LHCN-M2 (cell line): Measurements from ENCODE around the gene LGALS14. TPM values are rescaled to one million over a fixed set of nuclear protein-coding genes. Genes with fewer than 3 reads are reported as not detected.
"Not testable (repeated sequence)": the region's sequence is repeated elsewhere in the genome, so short reads cannot be mapped to it uniquely, and the experiment has no call there.

Source experiments
- DNase-seq: peaks from one replicate; pipeline ENCODE4 v3.0.0-alpha.2; 2012; ENCODE audit warnings: low read depth
- polyA plus RNA-seq: library from polyadenylated mRNA; unstranded; fragments of >200 nt; gene quantifications from one replicate; pipeline ENCODE4 v1.2.1, GENCODE V29; 2012; ENCODE audit warnings: missing spikeins
- total RNA-seq: library from RNA; depleted of rRNA; stranded (reverse); fragments of >200 nt; gene quantifications from 2 replicates; pipeline ENCODE4 v1.2.3, GENCODE V29; 2014; rRNA removed

The LGALS14 gene, protein sequence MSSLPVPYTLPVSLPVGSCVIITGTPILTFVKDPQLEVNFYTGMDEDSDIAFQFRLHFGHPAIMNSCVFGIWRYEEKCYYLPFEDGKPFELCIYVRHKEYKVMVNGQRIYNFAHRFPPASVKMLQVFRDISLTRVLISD
- total RNA-seq: not detected in 2 replicates
- polyA plus RNA-seq: not detected

DNA sequence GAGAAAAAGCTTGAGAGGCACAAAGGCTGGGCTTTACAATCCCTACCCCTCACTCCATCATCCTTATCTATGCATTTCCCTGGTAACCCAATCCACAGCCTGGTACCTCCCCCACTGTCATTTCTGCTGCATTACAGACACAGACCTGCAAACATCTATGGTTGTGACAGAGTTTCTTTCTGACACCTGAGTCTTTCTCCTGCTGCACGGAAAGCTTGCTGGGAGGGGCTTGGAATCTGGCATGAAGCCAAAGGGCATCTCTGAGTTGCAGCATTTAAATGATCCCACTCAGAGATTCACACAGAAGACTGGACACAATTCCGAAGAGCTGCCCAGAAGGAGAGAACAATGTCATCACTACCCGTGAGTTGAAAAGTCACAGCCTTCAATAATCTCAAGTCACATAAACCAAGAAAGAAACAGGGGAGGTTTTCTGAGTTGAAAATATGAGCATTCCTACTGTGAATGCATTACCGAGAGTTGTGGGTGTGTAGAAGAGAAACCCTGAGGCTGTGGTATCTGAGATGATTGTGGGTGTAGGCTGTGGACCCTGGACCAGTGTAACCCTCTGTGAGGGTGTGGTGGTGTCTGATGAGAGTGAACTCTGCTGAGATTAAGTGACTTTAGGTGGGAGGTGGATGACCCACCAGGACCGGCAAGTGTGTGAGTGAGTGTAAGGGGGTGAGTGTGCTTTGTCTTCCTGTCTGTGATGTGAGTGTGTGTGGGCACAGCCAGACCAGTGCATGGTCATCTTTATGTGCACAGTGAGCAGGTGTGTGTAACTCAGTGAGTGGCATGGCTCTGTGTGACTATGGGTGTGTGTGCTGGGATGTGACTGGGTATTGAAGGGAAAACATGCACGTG is at the start of gene LGALS14:
Gene LGALS14, plus strand, starts transcription at position 301 of the 864 bp plus-strand sequence. Its CDS starts 48 bp downstream, at position 349.
- DNase-seq: no peak

DNA sequence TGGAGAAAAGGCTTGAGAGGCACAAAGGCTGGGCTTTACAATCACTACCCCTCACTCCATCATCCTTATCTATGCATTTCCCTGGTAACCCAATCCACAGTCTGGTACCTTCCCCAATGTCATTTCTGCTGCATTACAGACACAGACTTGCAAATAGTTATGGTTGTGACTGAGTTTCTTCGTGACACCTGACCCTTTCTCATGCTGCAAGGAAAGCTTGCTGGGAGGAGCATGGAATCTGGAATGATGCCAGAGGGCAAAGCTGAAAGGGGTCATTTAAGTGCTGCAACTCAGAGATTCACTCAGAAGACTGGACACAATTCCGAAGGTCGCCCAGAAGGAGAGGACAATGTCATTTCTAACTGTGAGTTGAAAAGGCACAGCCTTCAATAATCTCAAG is 48.7 kb upstream of the LGALS14 start, which contains the start of gene LGALS16:
Gene LGALS16, plus strand, starts transcription at position 301 of the 400 bp plus-strand sequence. Its CDS starts 49 bp downstream, at position 350.
- DNase-seq: no peak

DNA sequence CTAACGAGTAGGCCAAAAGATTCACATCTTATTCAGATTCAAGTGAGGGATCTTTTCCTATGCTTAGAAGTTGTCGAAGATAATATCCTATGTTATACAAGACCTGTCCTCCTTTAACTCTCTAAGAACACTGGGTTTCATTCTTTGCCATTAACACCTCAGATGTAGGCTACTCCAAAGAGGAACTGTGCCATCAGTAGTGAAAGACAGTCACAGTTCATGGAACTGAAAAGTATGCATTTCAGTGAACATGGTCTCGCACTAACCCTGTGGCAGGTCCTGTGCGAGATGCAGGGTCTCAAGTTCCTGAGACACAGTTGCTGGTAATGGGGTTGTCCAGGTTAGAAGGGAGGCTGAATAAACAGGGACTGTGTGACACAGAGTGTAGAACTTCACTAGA is 44.5 kb upstream of the LGALS14 start:
- no peak for DNase-seq

DNA sequence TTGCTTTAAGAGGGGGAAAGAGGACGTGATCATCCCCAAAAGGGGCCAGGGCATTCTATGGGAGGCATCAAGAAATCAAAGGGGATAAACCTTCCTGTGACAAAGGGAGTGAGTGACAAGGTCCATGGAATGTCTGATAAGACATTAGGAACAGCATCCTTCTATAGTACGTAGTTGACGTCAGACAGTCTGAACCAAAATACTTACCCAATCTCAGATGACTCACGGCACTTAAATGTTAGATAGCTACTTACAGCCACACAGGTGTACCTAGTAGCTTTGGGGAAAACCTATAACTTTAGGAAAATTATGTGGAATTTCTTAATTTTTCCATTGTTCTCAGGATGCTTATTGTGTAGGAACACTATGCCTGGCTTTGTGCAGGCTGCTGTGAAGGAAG is 43.6 kb upstream of the LGALS14 start:
- no peak for DNase-seq

DNA sequence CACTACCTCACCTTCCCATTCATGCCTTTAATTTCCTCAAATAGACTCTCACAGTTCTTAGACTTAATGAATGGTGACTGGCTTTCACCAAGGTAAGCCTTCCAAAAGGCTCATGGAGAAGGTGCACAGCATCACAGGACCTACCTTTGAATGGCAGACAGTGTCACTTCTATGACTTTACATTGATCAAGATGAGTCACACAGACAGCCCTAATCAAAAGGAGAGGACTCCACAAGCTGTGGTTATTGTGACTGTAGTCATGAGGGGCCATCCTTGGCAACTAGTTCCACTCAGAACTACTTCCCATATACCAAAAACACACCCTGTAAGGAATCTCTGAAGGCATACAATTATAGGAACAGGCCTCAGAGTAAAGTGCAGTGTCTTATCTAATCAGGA is 42.7 kb upstream of the LGALS14 start:
- DNase-seq: no peak

DNA sequence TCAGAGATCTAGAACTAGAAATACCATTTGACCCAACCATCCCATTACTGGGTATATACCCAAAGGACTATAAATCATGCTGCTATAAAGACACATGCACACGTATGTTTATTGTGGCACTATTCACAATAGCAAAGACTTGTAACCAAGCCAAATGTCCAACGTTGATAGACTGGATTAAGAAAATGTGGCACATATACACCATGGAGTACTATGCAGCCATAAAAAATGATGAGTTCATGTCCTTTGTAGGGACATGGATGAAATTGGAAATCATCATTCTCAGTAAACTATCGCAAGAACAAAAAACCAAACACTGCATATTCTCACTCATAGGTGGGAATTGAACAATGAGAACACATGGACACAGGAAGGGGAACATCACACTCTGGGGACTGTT is 34.4 kb upstream of the LGALS14 start:
- not testable (repeated sequence) for DNase-seq

DNA sequence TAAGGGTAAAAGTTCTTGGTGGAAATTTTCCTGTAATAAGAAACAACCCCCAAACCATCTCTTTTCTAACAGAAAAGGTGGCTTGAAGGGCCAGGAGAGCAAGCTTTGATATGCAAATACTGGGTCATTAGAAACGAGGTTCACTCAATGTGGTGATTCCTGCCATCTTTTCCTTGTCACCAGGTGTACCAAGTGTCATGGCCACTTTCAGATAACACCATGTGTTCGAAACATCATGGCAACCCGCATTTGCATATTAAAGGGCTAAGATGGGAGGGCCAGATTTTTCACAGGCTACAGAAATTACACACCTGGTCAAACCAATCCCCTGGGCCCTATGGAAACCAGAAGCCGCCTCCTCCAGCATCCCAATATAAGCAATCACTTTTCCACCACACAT is 33.3 kb upstream of the LGALS14 start:
- no peak for DNase-seq

DNA sequence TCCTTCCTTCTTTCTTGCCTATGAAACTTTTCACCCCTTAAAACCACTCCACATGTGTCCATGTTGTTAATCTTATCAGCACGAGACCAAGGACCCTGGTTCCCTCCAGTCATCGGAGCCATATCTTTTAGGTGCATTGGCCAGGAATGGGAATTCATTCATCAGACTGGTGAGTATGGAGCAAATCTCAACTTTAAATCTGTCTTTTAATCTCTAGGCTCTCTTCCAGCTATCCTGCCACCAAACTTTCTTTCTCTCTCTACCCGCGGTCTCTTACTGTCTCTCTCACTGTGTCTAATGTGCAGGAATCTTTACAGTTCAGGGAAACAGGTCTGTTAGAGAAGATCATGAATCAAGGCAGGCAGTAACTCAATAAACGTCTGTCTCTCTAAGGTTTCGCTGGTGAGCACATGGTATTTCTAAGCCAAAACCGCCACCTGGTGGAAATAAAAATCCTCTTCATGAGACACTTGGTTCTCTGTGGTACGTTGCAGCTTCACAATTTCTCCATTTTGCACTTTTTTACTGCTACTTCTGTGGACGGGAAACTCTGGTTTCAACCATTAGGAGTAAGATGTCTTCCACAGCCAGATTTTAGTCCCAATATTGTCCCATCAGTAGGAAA is 32.4 kb upstream of the LGALS14 start:
- peak; percentile 36 for DNase-seq

DNA sequence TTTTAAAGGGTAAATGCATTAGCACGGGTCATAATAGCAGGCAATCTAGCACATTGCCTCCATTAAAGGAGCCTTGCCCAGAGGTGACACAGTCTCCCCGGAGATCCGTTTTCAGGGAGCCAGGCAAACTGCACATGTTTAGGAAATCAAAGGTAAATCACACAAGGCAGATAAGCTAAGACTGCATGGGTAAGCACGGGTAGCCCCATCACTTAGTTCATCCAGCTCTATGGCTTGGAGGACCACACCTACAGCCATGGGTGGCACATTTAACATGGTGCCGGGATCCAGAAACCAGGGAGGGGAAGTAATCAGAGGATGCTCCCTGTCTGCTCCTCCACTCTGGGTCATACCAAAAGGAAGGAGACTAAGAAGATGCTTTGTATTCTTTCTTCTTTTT is 31.8 kb upstream of the LGALS14 start:
- DNase-seq: no peak

DNA sequence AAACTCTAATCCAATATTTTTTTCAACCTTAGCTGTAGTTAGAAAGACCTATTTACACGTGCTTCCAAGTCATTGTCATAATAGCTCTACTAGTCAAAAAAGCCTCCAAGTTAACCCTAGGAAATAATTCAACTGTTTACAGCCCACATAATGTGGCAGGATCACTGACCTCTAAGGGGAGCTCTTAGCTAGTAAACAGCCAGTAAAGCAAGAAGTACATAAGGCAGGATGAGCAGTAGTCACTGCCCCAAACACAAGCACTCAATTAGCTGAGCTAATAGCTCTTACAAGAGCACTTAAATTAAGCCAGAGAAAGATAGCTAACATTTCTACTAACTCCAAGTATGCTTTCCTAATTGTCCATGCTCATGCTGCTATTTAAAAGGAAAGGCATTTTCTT is 30.4 kb upstream of the LGALS14 start:
- DNase-seq: not testable (repeated sequence)

DNA sequence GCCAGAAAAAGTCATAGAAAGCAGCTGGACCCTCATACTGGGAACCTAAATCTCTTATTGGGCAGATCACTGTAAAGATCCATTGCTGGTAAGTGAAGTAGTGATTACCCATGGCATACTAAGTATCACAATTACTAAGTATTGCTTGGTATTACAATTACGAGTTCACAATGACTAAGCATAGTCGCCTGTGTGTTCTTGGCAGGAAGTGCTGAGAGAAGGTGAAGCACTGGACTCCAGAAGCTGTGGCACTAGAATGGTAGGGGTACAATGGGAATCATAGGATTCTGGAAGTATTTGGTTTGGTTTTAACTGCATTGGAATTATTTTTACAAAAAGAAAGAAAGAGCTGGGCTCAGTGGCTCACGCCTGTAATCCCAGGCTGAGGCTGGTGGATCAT is 28.3 kb upstream of the LGALS14 start:
- no peak for DNase-seq

DNA sequence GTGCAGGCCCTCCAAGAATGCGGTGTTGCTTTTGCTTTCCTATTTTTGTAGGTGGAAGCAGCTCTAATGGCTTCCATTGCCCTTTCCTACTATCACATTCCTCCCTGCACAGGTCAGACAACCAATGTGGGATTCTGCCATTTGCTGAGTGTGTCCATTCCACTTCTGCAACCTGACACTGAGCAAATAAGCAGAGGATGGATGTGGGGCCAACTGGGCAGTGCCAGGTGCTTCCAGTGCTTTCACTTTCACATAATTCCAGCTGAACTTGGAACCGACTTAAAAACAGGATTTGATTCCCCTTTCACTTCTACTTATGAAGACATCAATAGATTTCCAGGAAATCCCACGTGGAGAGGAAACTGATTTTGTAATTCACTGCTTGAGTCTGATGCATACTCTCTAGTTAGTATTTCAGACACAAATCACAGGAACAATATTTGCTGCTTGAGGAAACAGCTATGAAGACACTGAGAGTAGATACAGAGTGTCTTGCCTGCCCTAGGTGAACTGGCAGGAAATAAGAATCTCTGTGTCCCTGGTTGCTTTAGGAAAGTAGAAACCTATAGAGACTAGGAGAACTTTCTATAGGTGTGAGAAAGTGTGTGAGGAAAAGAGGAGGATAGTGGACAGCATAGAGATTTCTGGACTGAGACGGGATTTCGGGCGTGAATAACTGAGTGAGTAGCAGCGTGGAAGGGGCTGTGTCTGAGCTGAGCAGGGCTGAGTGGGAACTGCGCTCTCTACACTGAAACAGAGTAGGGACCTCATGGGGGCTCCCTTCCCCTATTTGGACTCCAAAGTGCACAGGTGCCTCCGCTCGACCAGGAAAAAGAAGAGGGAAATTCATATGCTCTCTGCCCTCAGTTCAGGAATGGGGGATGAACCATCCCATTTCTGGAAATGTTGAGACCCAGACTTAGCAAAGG is 26.1 kb upstream of the LGALS14 start:
- DNase-seq: peak; percentile 26

DNA sequence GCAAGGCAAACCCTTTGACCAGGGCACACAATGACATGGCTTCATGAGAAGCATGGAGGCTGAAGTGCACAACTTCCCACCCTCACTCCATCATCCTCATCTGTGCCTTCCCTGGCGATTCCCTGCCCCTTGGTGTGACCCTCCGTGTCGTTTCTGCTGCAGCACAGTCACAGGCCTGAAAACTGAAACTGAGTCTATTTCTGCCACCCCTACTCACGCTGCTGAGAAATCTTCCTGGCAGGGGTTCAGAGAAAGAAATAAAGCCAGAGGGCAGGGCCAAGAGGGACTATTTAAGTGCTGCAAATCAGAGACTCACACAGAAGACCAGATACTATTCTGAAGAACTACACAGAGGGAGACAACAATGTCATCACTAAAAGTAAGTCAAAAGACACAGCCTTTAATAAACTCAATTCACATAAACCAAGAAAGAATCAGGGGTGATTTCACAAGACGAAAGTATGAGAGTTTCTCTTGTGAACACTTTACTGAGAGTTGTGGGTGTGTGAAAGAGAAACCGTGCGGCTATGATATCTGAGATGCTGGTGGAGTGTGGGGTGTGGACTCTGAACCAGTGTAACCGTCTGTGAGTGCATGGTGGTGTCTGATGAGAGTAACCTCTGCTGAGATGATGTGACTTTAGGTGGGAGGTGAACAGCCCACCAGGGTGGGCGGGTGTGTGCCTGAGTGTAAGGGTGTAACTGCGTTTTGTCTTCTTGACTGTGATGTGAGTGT is 25.1 kb upstream of the LGALS14 start:
- no peak for DNase-seq

DNA sequence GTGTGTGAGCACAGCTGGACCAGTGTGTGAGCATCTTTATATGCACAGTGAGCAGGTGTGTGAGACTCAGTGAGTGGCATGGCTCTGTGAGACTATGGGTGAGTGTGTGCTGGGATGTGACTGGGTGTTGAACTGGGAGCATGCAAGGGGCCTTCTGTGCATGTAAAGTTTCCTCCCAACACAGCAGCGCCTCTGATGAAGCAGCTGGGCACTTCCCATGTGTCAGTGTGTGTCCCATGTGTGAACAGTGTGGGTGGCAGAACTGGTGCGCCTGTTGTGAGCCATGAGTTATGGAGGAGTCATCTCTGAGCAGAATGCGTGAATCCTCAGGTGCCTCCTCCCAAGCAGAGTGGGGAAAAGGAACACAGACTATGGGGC is 24.5 kb upstream of the LGALS14 start:
- no peak for DNase-seq

DNA sequence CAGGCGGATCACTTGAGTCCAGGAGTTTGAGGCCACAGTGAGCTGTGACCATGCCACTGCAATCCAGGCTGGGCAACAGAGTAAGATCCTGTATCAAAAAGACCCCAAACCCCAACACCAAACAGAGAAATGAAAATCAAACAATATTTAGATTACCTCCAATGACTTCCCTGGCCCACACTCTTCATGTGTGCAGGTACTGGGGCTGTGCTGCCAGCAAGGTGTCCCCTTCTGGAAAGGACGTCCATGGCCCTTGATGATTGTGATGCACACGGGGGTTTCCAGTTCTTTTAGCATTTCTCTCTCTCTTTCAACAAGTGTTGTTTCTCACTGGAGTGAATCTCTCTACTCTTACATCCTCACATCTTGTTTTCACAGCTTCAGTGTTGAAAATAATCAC is 23.7 kb upstream of the LGALS14 start:
- no peak for DNase-seq

DNA sequence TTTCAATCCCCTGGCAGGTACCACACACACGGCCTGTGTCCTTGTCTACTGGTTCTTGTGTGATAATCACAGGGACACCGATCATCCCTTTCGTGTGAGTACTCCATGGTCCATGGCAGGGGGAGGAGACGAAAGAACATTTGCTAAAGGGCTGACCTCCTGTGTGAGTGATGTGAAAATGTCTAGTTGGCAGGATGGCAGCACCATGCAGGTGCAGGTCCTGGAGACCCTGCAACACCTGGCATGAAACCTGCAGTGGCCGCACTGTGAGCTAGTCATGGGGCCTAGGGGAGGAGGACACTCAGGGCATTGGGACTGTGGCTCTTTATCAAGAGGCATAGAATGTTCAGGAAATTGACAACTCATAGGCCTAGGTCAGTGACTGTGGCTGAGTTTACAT is 22.9 kb upstream of the LGALS14 start:
- no peak for DNase-seq

DNA sequence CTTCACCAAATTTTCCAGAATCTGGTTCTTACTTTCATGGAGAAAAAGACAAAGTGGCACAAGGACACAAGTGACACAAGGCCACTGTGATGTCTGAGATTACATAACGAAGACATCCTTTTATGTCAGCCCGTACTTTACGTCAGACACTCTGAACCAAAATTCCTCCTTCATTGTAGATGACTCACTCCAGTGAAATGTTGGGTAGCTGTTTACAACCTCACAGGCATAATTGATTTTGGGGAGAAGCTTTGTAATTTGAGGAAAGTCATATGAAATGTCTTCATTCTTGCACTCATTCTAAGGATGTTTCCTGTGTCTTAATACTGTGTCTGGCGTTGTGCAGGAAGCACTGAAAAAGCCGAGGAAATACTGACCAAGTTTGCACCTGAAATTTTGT is 20.0 kb upstream of the LGALS14 start:
- no peak for DNase-seq

DNA sequence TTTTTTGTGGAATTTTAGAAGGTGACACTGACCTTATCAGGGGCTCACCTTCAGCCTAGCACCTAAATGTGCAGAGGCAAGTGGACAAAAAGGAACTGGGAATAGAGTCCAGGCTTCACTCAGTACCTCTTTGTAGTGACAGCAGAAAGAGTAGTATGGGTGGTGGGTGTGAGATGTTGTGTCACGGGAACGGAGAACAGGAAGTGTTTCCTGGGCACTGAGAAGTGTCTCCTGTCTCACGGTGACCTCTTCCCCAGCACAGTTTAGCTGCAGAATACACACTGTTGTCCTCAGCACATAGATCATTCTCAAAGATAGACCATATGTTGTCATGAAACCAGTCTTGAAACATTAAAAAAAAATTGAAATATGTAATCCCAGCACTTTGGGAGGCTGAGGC is 17.5 kb upstream of the LGALS14 start:
- no peak for DNase-seq

DNA sequence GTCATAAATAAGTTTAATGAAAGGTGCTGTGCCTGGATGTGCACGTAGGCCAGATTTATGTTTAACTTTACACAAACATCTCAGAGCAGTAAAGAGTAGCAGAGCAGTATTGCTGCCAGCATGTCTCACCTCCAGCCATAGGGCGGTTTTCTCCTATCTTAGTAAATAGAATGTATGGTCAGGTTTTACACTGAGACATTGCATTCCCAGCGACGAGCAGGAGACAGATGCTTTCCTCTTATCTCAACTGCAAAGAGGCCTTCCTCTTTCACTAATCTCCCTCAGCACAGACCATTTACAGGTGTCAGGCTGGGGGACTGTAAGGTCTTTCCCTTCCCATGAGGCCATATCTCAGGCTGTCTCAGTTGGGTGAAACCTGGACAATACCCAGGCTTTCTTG is 15.6 kb upstream of the LGALS14 start:
- not testable (repeated sequence) for DNase-seq

DNA sequence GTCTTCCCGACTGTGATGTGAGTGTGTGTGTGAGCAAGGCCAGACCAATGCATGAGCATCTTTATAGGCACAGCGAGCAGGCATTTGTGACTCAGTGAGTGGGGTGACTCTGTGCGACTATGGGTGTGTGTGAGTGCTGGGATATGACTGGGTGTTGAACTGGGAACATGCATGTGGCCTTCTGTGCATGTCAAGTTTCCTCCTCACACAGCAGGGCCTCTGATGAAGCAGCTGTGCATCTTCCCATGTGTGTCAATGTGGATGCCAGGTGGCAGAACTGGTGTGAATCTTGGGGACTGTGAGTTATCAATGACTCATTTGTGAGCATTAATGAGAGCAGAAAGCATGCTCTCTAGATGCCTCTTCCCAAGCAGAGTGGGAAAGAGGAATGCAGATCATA is 12.1 kb upstream of the LGALS14 start:
- DNase-seq: peak; percentile 24

DNA sequence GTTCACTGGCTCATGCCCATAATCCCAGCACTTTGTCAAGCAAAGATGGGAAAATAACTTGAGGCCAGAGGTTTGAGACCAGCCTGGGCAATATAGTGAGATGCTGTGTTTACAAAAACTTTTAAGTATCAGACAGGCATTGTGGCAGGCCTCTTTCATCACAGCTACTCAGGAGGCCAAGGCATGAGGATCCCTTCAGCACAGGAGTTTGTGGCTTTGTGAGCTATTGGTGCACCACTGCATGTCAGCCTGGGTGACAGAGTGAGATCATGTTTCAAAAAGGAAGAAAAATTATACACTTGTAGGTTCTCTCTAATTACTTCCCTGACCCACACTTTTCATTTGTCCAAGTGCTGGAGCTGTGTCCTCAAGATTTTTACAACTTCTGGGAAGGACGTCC is 11.5 kb upstream of the LGALS14 start:
- DNase-seq: no peak
